ENCODE data around the gene BCL10.

GRCh38 chr1:85315789-85316188 is 39.4 kb upstream of the BCL10 start:
- TF ChIP-seq, protein P1, sequence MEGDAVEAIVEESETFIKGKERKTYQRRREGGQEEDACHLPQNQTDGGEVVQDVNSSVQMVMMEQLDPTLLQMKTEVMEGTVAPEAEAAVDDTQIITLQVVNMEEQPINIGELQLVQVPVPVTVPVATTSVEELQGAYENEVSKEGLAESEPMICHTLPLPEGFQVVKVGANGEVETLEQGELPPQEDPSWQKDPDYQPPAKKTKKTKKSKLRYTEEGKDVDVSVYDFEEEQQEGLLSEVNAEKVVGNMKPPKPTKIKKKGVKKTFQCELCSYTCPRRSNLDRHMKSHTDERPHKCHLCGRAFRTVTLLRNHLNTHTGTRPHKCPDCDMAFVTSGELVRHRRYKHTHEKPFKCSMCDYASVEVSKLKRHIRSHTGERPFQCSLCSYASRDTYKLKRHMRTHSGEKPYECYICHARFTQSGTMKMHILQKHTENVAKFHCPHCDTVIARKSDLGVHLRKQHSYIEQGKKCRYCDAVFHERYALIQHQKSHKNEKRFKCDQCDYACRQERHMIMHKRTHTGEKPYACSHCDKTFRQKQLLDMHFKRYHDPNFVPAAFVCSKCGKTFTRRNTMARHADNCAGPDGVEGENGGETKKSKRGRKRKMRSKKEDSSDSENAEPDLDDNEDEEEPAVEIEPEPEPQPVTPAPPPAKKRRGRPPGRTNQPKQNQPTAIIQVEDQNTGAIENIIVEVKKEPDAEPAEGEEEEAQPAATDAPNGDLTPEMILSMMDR (IDR thresholded peaks at IDR 0.05): no peak
- no peak for TF ChIP-seq POLR2A (IDR thresholded peaks at IDR 0.05)

All from uterus (tissue), 2 donors.